HG03045 (cell line): ENCODE measurements around the gene STMND1.

Experiments used
- ATAC-seq: cut with Tn5 transposase; IDR thresholded peaks from one replicate; pipeline ENCODE4 v1.9.1; 2021; ENCODE audit warnings: mild to moderate bottlenecking, moderate library complexity; ENCODE audit not compliant: unreplicated experiment

STMND1 gene

DNA sequence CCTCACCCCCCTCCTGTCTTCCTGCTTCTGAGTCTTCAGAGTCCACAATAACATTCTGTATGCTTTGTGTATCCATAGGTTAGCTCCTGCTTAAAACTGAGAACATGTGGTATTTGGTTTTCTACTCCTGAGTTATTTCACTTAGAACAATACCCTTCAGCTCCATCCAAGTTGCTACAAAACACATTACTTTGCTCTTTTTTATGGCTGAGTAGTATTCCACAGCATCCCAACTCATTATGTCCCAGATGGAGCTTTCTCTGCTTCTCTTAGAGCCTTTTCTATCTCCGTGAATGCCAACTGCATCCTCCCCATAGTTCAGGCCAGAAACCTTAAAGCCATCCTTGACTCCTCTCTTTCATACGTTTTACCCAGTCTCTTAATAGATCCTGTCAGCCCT is 55.8 kb downstream of the STMND1 start:
- no peak for ATAC-seq

- no peak for ATAC-seq
Observed at GRCh38 chr6:17159240-17159639, 57.4 kb downstream of the STMND1 start.

- ATAC-seq, result no peak
Observed at GRCh38 chr6:17161076-17161475, 59.2 kb downstream of the STMND1 start.

DNA sequence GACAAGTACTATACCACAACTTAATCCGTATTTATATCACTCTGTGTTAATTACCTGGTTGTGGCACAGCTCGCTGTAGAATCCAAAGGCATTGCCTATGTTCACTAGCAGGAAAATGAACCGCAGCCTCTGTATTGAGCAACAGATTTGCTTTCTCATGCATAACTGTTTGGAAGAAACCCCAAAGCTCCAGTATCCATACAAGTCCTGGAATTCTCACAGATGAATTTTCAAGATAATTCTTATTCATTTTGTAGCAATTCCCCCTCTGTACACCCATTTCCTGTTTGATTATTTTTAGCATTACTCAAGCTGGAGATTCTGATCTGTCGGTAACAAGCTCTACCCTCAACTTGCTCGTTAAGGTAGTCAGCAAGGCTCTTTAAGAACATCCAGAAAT is 63.5 kb downstream of the STMND1 start:
- no peak for ATAC-seq

- ATAC-seq, result no peak
Observed at GRCh38 chr6:17167327-17167979, 65.6 kb downstream of the STMND1 start.

DNA sequence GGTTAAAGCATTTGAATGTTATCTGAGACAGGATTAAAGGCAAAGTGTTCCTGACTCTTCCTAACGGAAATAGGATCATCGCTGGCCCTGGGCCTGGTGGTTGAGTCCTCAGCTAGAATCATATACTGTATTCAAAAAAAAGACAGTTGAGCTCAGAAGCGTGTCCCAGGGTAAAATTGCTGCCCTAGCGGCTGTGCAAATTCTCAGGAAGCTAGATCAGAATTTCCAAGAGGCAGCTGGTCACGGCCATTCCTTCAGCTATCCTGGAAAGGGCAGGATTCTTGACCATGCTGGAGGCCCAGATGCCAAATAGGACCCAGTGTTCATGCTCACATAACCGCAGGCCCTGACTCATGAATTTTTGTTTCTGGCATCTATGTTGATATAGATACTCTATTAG is 67.4 kb downstream of the STMND1 start:
- ATAC-seq, result no peak

GRCh38 chr6:17169711-17170110 is 67.9 kb downstream of the STMND1 start:
- ATAC-seq, result no peak

GRCh38 chr6:17172836-17173470 is 71.1 kb downstream of the STMND1 start:
- no peak for ATAC-seq

GRCh38 chr6:17178326-17178725 is 76.5 kb downstream of the STMND1 start:
- no peak for ATAC-seq

GRCh38 chr6:17178754-17179529 is 77.1 kb downstream of the STMND1 start:
- no peak for ATAC-seq

DNA sequence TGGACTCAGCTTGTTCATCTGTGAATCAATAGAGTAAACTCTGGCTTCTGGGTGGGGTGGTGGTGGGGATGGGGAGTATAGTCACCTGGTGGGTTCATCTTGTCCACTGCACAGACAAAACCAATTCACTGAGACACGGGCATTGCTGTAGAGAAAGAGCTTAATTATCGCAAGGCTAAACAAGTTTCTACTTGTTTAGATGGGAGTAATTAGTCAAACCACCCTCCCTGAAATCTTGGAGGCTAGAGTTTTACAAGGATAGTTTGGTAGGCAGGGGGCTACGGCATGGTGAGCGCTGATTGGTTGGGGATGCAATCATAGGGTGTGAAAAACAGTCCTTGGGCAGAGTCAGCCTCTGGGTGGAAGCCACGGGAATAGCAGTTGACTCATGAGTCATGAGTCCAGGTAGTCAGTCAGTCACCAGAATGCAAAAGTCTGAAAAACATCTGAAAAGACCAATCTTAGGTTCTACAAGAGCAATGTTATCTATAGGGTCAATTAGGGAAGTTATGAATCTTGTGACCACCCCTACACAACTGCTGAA is 77.8 kb downstream of the STMND1 start:
- no peak for ATAC-seq
